Uterus (tissue), 4 donors: Measurements from ENCODE around the gene IFRD2. TPM values are rescaled to one million over a fixed set of nuclear protein-coding genes. Genes with fewer than 3 reads are reported as not detected.

Experiments
- DNase-seq, 2 donors: peaks; one replicate each; pipeline ENCODE4 v3.0.0-alpha.2; 2019 to 2020
- H3K27ac ChIP-seq, 2 donors: fragments of 200-600 bp; sonication (generic); 1 replicate in 1 of 2; 2 replicates in 1 of 2; pipeline ENCODE4 v1.5.1; 2016 to 2018
- H3K27me3 ChIP-seq, 2 donors: fragments of 200-600 bp; sonication (generic); one replicate each; pipeline ENCODE4 v1.5.1; 2018 to 2019; ENCODE audit warnings: control low read depth in 1 of 2
- H3K36me3 ChIP-seq, 2 donors: fragments of 200-600 bp; sonication (generic); one replicate each; pipeline ENCODE4 v1.5.1; 2019; ENCODE audit warnings: control low read depth in 1 of 2
- H3K4me1 ChIP-seq, 2 donors: fragments of 200-600 bp; sonication (generic); one replicate each; pipeline ENCODE4 v1.5.1; 2018 to 2019; ENCODE audit warnings: control low read depth in 1 of 2
- H3K4me3 ChIP-seq, 2 donors: fragments of 200-600 bp; sonication (generic); 1 replicate in 1 of 2; 2 replicates in 1 of 2; pipeline ENCODE4 v1.5.1; 2018 to 2019; ENCODE audit warnings: mild to moderate bottlenecking in 1 of 2
- H3K9me3 ChIP-seq, 2 donors: fragments of 200-600 bp; sonication (generic); one replicate each; pipeline ENCODE4 v1.5.1; 2019; ENCODE audit warnings: control low read depth in 1 of 2
- CTCF ChIP-seq, 4 experiments: fragments of 200-600 bp in 2 of 4; fragments of 450-650 bp in 2 of 4; sonication (generic) in 2 of 4; IDR thresholded peaks; one replicate each; pipeline ENCODE4 v1.5.1; 2016 to 2019; ENCODE audit warnings: antibody characterized with exemption in 4 of 4, mild to moderate bottlenecking in 2 of 4, moderate library complexity in 1 of 4
- POLR2A ChIP-seq, 2 donors: fragments of 450-650 bp; IDR thresholded peaks; one replicate each; pipeline ENCODE4 v1.6.1; 2016; ENCODE audit warnings: antibody characterized with exemption in 2 of 2, mild to moderate bottlenecking in 1 of 2, moderate library complexity in 1 of 2
- intact Hi-C: fragments of 100-400 bp; cut with DNase I; formaldehyde crosslinking; loops from one replicate; pipeline ENCODE4 v1.15.1; 2023; ENCODE audit warnings: low total_unique reads
- total RNA-seq, 4 donors: library from RNA; depleted of rRNA in 3 of 4; stranded (reverse); fragments of >200 nt in 3 of 4; gene quantifications; one replicate each; pipeline versions ENCODE4 v1.1.0 to v1.2.4, GENCODE V29; 2014 to 2023
- donor health status: DM: yes; HTN: yes; CAD: no.

Gene IFRD2
- total RNA-seq, 4 donors from 2014 or later = 14.1 to 81.5 (median 25.1) TPM

DNA sequence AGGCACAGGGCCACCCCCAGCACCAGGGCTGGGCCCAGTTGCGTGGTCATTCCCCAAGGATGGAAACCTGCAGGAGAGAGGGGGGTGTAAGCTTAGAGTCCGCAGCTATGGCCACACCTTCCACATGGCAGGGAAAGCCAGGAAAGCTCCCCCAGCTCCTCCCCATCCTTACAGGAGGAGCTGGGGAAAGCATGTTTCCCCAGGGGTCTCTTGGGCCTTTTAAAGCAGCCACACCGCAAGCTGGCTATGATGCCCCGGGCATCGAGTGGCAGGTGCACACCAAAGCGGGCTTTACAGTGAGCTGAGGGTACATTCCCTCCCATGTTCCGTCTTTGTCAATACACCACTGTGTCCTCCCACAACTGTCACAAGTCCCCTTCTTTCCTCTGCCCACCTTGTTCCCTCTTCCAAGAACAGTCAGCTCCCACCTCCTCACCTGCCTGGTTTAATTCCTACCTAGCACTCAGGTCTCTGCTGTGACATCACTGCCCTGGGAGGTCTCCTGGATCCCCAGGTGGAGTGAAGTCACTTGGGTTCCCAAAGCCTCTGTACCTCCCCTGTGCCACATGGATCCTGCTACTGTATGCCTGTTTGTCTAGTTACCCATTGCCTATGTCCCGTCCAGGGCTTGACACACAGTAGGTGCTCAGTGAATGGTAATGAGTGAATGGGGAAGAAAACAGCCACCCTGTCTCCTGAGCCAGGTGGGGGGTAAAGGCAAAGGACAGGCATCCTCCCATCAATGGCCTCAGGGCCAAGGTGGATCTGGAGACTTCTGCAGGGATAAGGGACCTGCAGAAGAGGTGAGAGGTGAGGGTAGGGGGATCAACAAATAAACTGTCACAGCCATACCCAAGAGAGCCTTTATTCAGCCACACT, 3.6 kb upstream of the IFRD2 start:
- intact Hi-C loops = no loop called here
- Histone ChIP-seq H3K9me3 (no peaks in the 10 kb centered on the region), H3K36me3 (no peaks in the 10 kb centered on the region), H3K27ac (no peak overlapping the region), H3K4me3 (no peak overlapping the region), H3K27me3 (no peaks in the 10 kb centered on the region), H3K4me1 (peaks cover 0 to 16% of the 10 kb centered on the region in 2 donors)
- TF ChIP-seq CTCF (IDR thresholded peaks at IDR 0.05) (no peak), POLR2A (IDR thresholded peaks at IDR 0.05) (no peak)
- DNase-seq = no peak

DNA sequence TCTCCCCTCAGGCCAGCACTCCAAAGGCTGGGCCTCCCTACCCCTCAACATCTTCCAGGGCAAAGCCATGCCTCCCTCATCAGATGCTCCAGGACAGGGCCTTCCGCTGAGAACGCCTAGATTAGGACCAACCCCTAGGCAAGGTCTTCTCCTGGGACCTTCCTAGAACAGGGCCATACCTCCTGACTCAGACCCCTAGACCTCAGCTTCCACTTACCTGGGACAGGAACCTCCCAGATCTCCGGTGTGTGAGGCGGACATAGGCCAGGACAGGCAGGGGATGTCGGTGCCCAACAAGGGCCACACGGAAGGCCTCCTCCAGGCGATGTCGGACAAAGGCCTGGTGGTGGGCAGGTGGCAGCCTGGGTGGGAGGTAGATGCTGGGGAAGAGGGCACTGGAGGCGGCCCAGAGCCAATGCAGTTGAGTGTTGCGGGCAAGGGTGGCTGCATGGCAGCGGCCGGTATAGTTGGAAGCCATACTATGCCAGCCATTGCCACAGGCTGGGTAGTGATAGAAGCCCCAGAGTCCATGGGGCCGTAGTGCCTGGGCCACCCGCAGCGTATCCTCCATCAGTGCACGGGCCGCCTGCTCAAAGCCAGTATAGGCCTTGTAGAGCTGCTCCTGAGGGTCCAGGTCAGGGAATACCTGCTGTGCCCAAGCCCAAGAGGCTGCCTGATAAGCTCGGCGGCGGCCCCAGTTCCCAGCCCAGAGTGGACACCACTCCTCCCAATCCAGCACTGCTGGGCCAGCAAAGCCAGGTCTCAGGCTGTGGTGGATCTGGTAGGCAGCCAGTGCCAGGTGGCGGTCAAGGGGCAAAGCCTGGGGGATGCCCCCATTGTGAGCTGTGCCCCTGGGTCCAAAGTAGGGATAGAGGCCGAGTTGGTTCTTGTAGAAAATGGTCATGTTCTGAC, 2.5 kb upstream of the IFRD2 start:
- no peak for TF ChIP-seq POLR2A (IDR thresholded peaks at IDR 0.05)
- TF ChIP-seq CTCF (IDR thresholded peaks at IDR 0.05) = no peak
- no peaks in the 10 kb centered on the region for H3K9me3 ChIP-seq
- no peaks in the 10 kb centered on the region for H3K27me3 ChIP-seq
- intact Hi-C loops = no loop called here
- no peaks in the 10 kb centered on the region for H3K36me3 ChIP-seq
- peaks cover 0 to 16% of the 10 kb centered on the region in 2 donors for H3K4me1 ChIP-seq
- no peak overlapping the region for H3K27ac ChIP-seq
- no peak for DNase-seq
- no peak overlapping the region for H3K4me3 ChIP-seq

GRCh38 chr3:50294089-50294488, 1.9 kb upstream of the IFRD2 start:
- intact Hi-C loops = no loop called here
- Histone ChIP-seq H3K4me3 (no peak overlapping the region), H3K4me1 (peaks cover 0 to 16% of the 10 kb centered on the region in 2 donors), H3K27me3 (no peaks in the 10 kb centered on the region), H3K36me3 (no peaks in the 10 kb centered on the region), H3K9me3 (no peaks in the 10 kb centered on the region), H3K27ac (no peak overlapping the region)
- TF ChIP-seq POLR2A (IDR thresholded peaks at IDR 0.05) (no peak), CTCF (IDR thresholded peaks at IDR 0.05) (no peak)
- DNase-seq = no peak

DNA sequence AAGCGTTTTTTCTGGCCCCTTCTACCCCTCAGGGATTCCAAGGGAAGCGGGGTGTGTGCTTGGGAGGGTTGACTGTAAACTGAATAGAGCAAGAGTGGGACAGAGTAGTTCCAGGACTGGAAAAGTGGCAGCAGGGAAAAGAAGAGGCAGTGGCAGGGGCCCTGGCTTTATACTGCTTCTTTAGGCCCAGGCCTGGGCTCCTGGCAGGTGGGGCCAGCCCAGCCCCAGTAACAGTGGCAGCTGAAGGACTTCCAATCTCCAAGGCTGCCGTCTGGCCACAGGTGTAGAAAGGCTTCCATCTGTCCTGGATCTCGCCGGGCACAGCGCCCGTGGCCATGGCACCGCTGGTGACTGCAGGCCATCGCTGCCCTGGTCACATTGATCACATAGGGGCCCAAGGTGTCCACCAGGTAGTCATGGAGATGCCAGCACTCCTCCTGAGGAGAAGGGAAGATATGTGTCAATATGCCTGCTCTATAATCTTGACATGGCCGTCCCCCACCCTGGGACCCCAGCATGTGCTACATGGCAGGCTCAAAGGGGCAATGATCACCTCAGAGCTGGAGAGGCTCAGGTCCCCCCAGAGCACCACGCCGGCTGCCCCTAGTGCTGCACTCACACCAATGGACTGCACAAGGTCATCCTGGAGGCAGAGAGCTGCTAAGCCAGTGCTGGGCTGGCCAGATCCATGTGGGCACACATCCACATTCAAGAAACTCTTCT, 1.0 kb upstream of the IFRD2 start:
- TF ChIP-seq CTCF (IDR thresholded peaks at IDR 0.05) = no peak
- Histone ChIP-seq H3K27me3 (no peaks in the 10 kb centered on the region), H3K4me3 (peak overlapping the region in 1 of 2 donors; percentile 35), H3K4me1 (peaks cover 0 to 10% of the 10 kb centered on the region in 2 donors), H3K27ac (peak overlapping the region; percentile 64 to 75), H3K9me3 (no peaks in the 10 kb centered on the region), H3K36me3 (no peaks in the 10 kb centered on the region)
- intact Hi-C loops = no loop called here
- peak in 1 of 2 donors; percentile 34 for DNase-seq
